ENCODE data around the gene CNTN4.

The CNTN4 gene

GRCh38 chr3:2377281-2377680, 278.6 kb downstream of the CNTN4 start:
- DNase-seq (ENCODE audit: low read depth, low spot score) = no peak
- H3K4me3 ChIP-seq (ENCODE audit: low read depth, low read length) = no peak overlapping the region
- no peak for TF ChIP-seq CTCF (IDR thresholded peaks at IDR 0.05; ENCODE audit: low read depth, low read length)
- in situ Hi-C loops (cut with HindIII; ENCODE audit: low sequenced_read_pairs) = no loop called here

- H3K4me3 ChIP-seq (ENCODE audit: low read depth, low read length) = no peak overlapping the region
- DNase-seq (ENCODE audit: low read depth, low spot score) = no peak
- TF ChIP-seq CTCF (IDR thresholded peaks at IDR 0.05; ENCODE audit: low read depth, low read length) = no peak
- in situ Hi-C loops (cut with HindIII; ENCODE audit: low sequenced_read_pairs) = no loop called here
Measured at GRCh38 chr3:2390926-2391532, 292.4 kb downstream of the CNTN4 start.

- in situ Hi-C loops (cut with HindIII; ENCODE audit: low sequenced_read_pairs) = no loop called here
- DNase-seq (ENCODE audit: low read depth, low spot score) = no peak
- TF ChIP-seq CTCF (IDR thresholded peaks at IDR 0.05; ENCODE audit: low read depth, low read length) = no peak
- no peak overlapping the region for H3K4me3 ChIP-seq (ENCODE audit: low read depth, low read length)
Measured at GRCh38 chr3:2391896-2392295, 293.2 kb downstream of the CNTN4 start.

- no peak for DNase-seq (ENCODE audit: low read depth, low spot score)
- in situ Hi-C loops (cut with HindIII; ENCODE audit: low sequenced_read_pairs) = no loop called here
- TF ChIP-seq CTCF (IDR thresholded peaks at IDR 0.05; ENCODE audit: low read depth, low read length) = no peak
- no peak overlapping the region for H3K4me3 ChIP-seq (ENCODE audit: low read depth, low read length)
Measured at GRCh38 chr3:2392981-2393380, 294.3 kb downstream of the CNTN4 start.

GRCh38 chr3:2415083-2415482, 316.4 kb downstream of the CNTN4 start:
- TF ChIP-seq CTCF (IDR thresholded peaks at IDR 0.05; ENCODE audit: low read depth, low read length) = no peak

GRCh38 chr3:2420919-2421318, 322.3 kb downstream of the CNTN4 start:
- no peak overlapping the region for H3K4me3 ChIP-seq (ENCODE audit: low read depth, low read length)
- in situ Hi-C loops (cut with HindIII; ENCODE audit: low sequenced_read_pairs) = no loop called here
- DNase-seq (ENCODE audit: low read depth, low spot score) = no peak
- no peak for TF ChIP-seq CTCF (IDR thresholded peaks at IDR 0.05; ENCODE audit: low read depth, low read length)

More at GRCh38 chr3:2415083-2415482, 316.4 kb downstream of the CNTN4 start:
- DNase-seq (ENCODE audit: low read depth, low spot score) = no peak
- in situ Hi-C loops (cut with HindIII; ENCODE audit: low sequenced_read_pairs) = no loop called here
- H3K4me3 ChIP-seq (ENCODE audit: low read depth, low read length) = no peak overlapping the region

All from astrocyte of the spinal cord (primary cell).